HG03045 (cell line): Measurements from ENCODE around the gene SLC25A27.

Source experiments
- ATAC-seq: cut with Tn5 transposase; IDR thresholded peaks from one replicate; pipeline ENCODE4 v1.9.1; 2021; ENCODE audit warnings: mild to moderate bottlenecking, moderate library complexity; ENCODE audit not compliant: unreplicated experiment

Gene SLC25A27

GRCh38 chr6:46706464-46706863 lies 53.7 kb downstream of the SLC25A27 start:
- ATAC-seq, result no peak

GRCh38 chr6:46711491-46711890 lies 58.7 kb downstream of the SLC25A27 start:
- no peak for ATAC-seq

- no peak for ATAC-seq
These were observed 62.4 kb downstream of the SLC25A27 start for GRCh38 chr6:46715141-46715540.

GRCh38 chr6:46719099-46719498 lies 66.3 kb downstream of the SLC25A27 start:
- no peak for ATAC-seq

- no peak for ATAC-seq
These were observed 67.6 kb downstream of the SLC25A27 start for GRCh38 chr6:46720401-46720800.
